GM21515 (cell line): ENCODE results near the gene IST1.
"Not testable (repeated sequence)": the region's sequence is repeated elsewhere in the genome, so short reads cannot be mapped to it uniquely, and the experiment has no call there.

Experiments used
- ATAC-seq: cut with Tn5 transposase; IDR thresholded peaks from one replicate; pipeline ENCODE4 v1.9.1; 2021; ENCODE audit not compliant: unreplicated experiment

The IST1 gene

GRCh38 chr16:71894921-71895678, at the start of gene IST1:
Gene IST1 (plus strand): TSS chr16:71895531. CDS start chr16:71915641, 20,110 bp downstream.
- ATAC-seq: peak; percentile 80

GRCh38 chr16:71845639-71846430, 49.5 kb upstream of the IST1 start, which contains the start of gene ATXN1L:
Gene ATXN1L (plus strand): TSS chr16:71845976. CDS start chr16:71849741, 3,765 bp downstream.
- ATAC-seq: peak; percentile 60

- no peak for ATAC-seq
Measured at GRCh38 chr16:71846431-71846830, 48.9 kb upstream of the IST1 start.

- no peak for ATAC-seq
Measured at GRCh38 chr16:71847096-71847495, 48.2 kb upstream of the IST1 start.

- ATAC-seq: no peak
Measured at GRCh38 chr16:71848622-71849021, 46.7 kb upstream of the IST1 start.

- no peak for ATAC-seq
Measured at GRCh38 chr16:71851746-71852145, 43.6 kb upstream of the IST1 start.

GRCh38 chr16:71852158-71852557, 43.2 kb upstream of the IST1 start:
- ATAC-seq: no peak

GRCh38 chr16:71852561-71852960, 42.8 kb upstream of the IST1 start:
- ATAC-seq: no peak

- ATAC-seq: peak; percentile 77
Measured at GRCh38 chr16:71853413-71853812, 41.9 kb upstream of the IST1 start.

- ATAC-seq: no peak
Measured at GRCh38 chr16:71854369-71854948, 40.9 kb upstream of the IST1 start.

GRCh38 chr16:71855937-71856662, 39.2 kb upstream of the IST1 start:
- ATAC-seq: no peak

- ATAC-seq: no peak
Measured at GRCh38 chr16:71859762-71860521, 35.4 kb upstream of the IST1 start.

GRCh38 chr16:71863995-71864394, 31.3 kb upstream of the IST1 start:
- no peak for ATAC-seq

GRCh38 chr16:71865173-71865863, 30.0 kb upstream of the IST1 start:
- ATAC-seq: no peak

- ATAC-seq: not testable (repeated sequence)
Measured at GRCh38 chr16:71867175-71867574, 28.2 kb upstream of the IST1 start.

GRCh38 chr16:71867939-71868338, 27.4 kb upstream of the IST1 start:
- ATAC-seq: no peak

- no peak for ATAC-seq
Measured at GRCh38 chr16:71869089-71869488, 26.2 kb upstream of the IST1 start.

- no peak for ATAC-seq
Measured at GRCh38 chr16:71870818-71871217, 24.5 kb upstream of the IST1 start.

- ATAC-seq: no peak
Measured at GRCh38 chr16:71873199-71873598, 22.1 kb upstream of the IST1 start.

- ATAC-seq: no peak
Measured at GRCh38 chr16:71878911-71879310, 16.4 kb upstream of the IST1 start.
